Stimulated activated naive CD8-positive, alpha-beta T cell treated with anti-CD3 and anti-CD28 coated beads, Interleukin-15, amount 100 ng/mL, for 72 hours (primary cell): ENCODE data around the gene IL1RAPL1.

Experiments used
- ATAC-seq: fragments of 150-1000 bp; cut with Tn5 transposase; 2 replicates; pipeline ENCODE4 v1.10.0; 2021; ENCODE audit warnings: mild to moderate bottlenecking, moderate library complexity
- DNase-seq, 2 donors: peaks; one replicate each; pipeline ENCODE4 v3.0.0; 2021 to 2022
- H3K27ac Mint-ChIP-seq, 2 donors: one replicate each; pipeline ENCODE4 v1.8.0; 2022; ENCODE audit warnings: mild to moderate bottlenecking in 2 of 2, mixed read lengths in 2 of 2, moderate library complexity in 2 of 2
- H3K27me3 Mint-ChIP-seq: one replicate; pipeline ENCODE4 v1.8.0; 2022; ENCODE audit warnings: mixed read lengths
- H3K4me1 Mint-ChIP-seq: one replicate; pipeline ENCODE4 v1.8.0; 2022; ENCODE audit warnings: mild to moderate bottlenecking, mixed read lengths
- H3K4me3 Mint-ChIP-seq, 2 donors: one replicate each; pipeline ENCODE4 v1.8.0; 2022; ENCODE audit warnings: mild to moderate bottlenecking in 2 of 2, mixed read lengths in 2 of 2, moderate library complexity in 1 of 2
- H3K9me3 Mint-ChIP-seq, 2 donors: one replicate each; pipeline ENCODE4 v1.8.0; 2022; ENCODE audit warnings: mixed read lengths in 2 of 2

IL1RAPL1 gene

GRCh38 chrX:29962061-29962460, 1374.8 kb downstream of the IL1RAPL1 start:
- DNase-seq, result no peak
- no peak for ATAC-seq
- no peaks in the 10 kb centered on the region for H3K9me3 Mint-ChIP-seq
- H3K27me3 Mint-ChIP-seq, result no peaks in the 10 kb centered on the region
- no peaks in the 10 kb centered on the region for H3K4me1 Mint-ChIP-seq
- H3K27ac Mint-ChIP-seq, result no peak overlapping the region
- H3K4me3 Mint-ChIP-seq, result no peak overlapping the region

- Mint-ChIP-seq H3K4me1 (no peaks in the 10 kb centered on the region), H3K27me3 (no peaks in the 10 kb centered on the region), H3K27ac (no peak overlapping the region), H3K9me3 (no peaks in the 10 kb centered on the region), H3K4me3 (no peak overlapping the region)
- no peak for DNase-seq
- ATAC-seq, result no peak
These were observed 1378.4 kb downstream of the IL1RAPL1 start for GRCh38 chrX:29965634-29966033.

GRCh38 chrX:29992083-29992482, 1404.8 kb downstream of the IL1RAPL1 start:
- no peak overlapping the region for H3K4me3 Mint-ChIP-seq
- no peak for DNase-seq
- no peak for ATAC-seq
- H3K27me3 Mint-ChIP-seq, result no peaks in the 10 kb centered on the region
- no peak overlapping the region for H3K27ac Mint-ChIP-seq
- H3K9me3 Mint-ChIP-seq, result peaks cover 0 to 8% of the 10 kb centered on the region in 2 donors
- H3K4me1 Mint-ChIP-seq, result no peaks in the 10 kb centered on the region

- no peaks in the 10 kb centered on the region for H3K9me3 Mint-ChIP-seq
These were observed 1418.6 kb downstream of the IL1RAPL1 start for GRCh38 chrX:30005813-30006212.

More at GRCh38 chrX:30005813-30006212, 1418.6 kb downstream of the IL1RAPL1 start:
- Mint-ChIP-seq H3K27ac (no peak overlapping the region), H3K4me3 (no peak overlapping the region), H3K4me1 (no peaks in the 10 kb centered on the region), H3K27me3 (no peaks in the 10 kb centered on the region)
- no peak for DNase-seq
- no peak for ATAC-seq
